Activated CD4-positive, alpha-beta T cell treated with anti-CD3 and anti-CD28 coated beads, Interleukin-2, amount 50 U/mL, for 24 hours (primary cell): Measurements from ENCODE around the gene CD46.

Source experiments
- DNase-seq, 2 donors: peaks; one replicate each; pipeline ENCODE4 v3.0.0-alpha.2; 2020; ENCODE audit warnings: low read depth in 1 of 2, low spot score in 1 of 2

Gene CD46

DNA sequence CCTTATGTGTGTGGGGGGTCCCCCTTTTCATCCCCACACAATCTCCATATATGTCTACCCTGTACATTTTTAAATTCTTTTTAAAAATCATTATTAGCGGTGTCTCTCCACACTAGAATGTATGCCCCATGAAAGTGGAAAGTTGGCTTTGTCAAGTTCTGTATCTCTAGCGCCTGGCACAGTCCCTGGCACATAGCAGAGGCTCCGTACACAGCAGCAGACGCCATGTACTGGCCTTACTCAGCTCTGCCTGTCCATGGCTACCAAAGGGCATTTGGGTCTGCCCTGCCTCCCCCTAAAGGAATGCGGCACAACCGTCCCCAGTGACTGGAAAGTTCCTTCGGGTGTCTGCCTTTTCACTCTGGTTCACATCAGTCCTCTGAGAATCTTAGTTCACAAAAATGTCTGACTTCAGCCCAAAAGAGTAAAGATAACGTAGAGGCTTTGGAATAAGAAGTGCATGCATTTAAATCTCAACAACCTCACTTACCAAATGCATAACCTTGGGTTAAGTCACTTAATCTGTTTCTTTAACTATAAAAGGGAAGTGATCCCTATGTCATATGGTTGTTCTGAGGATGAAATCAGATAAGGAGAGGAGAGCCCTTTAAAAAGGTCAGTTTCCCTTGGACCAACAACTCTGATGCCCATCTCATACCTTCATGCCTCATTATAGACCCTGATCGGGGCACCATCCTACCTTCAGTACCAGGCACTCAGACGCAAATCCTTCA lies 61.1 kb downstream of the CD46 start:
- DNase-seq, result no peak

DNA sequence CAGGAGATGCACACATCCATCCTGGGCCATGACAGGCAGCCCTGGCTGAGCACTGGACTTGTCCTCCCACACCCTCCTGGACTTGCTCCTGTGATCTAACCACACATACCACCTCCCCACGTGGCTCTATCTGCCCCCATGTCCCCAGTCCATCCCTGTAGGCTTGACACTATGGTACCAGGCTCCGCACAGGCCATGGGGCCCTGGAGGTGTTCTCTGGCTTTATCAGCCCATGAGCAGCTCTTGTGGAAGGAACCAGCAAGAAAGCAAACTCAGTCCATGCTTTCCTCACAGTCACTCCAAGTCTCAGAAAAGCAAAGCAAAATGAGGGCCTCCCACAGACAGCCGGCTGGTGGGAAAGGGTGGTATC lies 61.6 kb downstream of the CD46 start:
- DNase-seq, result no peak

DNA sequence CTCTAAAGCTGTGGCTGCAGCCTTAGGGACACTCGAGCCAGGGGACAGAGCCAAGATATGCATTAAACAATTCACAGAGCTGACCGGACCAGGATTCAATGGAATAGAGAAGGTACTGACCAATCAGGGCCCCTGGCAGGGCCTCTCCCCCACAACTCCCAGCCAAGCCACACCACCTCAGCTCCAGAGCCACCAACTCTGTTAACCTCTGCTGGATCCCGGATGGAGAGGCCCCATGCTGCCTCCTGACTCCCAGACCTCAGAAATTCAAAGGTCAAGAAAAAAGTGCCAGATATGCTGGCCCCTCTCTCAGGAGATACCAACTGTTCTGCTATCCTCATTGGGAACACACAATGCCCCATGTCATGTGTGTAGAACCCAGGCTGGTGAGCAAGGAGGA lies 62.1 kb downstream of the CD46 start:
- DNase-seq, result no peak

DNA sequence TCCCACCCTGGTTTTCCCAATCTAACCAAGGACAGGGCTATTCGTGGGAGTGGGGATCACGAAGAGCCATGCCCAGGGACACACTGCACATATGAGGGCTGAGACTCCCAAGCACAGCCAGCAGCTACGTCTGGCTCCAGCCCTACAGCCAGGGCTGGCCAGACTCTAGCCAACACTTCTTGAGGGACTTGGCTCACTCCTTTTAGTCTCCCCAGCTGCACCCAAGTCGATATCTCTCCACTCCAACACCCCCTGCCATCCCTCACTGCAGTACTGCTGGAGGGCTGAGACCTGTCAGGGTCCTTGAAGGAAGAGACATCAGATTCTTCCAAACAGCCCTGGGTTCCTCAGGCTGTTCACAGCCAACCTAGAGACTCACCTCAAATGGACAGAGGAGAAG lies 62.6 kb downstream of the CD46 start:
- no peak for DNase-seq

DNA sequence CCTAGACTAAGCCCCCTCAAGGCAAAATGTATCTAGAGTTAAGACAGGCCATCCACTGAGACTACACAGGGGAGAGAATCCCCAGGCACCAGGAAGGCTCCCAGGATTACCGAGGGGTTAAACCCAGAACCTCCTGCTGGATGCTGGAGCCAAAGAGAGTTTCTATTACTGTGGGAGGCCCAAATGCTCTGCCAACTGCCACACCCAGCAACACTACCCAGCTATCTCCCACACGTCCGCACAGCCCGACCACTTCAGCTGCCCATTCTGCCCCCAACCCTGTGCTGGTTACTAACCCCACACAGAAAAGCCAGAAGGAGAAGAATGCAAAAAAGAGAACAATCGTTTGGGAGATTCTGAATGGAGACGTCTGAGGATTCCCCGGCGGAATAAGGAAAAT lies 63.6 kb downstream of the CD46 start:
- no peak for DNase-seq

DNA sequence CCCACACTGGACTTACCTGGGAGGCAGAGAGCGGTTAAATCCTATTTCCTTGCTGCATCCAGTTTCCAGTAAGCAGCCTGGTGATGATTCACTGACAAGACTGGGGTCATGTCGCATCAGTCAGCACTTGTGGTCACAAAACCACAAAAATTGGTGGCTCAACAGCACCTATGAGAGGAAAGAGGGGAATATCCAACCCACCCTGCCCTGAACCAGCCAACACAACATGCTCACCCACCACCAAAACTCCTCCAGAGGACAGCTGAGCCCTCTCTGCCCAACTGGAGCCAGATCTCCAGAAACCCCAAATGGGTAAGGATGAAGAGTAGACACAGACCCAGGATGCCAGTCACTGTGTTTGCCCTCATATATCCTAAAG lies 64.0 kb downstream of the CD46 start:
- peak in 1 of 2 donors; percentile 42 for DNase-seq

DNA sequence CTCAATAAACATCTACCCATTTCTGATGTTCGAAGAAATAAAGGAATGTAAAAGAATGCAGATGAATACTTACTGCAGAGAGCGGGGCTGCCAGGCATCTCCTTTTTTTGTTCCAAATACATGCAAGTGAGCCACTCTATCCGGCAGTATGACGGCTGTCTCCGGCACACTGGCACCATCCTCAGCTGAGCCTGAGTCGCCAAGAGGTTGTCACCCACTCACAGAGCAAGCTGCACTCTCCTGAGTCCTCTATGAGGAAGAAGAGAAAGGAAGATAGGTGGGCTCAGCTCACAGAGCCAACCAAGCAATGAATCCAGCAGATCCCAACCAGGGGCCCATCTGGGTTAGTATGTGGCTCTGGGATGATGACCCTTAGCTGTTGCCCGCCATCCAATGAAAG lies 65.3 kb downstream of the CD46 start:
- DNase-seq, result no peak

DNA sequence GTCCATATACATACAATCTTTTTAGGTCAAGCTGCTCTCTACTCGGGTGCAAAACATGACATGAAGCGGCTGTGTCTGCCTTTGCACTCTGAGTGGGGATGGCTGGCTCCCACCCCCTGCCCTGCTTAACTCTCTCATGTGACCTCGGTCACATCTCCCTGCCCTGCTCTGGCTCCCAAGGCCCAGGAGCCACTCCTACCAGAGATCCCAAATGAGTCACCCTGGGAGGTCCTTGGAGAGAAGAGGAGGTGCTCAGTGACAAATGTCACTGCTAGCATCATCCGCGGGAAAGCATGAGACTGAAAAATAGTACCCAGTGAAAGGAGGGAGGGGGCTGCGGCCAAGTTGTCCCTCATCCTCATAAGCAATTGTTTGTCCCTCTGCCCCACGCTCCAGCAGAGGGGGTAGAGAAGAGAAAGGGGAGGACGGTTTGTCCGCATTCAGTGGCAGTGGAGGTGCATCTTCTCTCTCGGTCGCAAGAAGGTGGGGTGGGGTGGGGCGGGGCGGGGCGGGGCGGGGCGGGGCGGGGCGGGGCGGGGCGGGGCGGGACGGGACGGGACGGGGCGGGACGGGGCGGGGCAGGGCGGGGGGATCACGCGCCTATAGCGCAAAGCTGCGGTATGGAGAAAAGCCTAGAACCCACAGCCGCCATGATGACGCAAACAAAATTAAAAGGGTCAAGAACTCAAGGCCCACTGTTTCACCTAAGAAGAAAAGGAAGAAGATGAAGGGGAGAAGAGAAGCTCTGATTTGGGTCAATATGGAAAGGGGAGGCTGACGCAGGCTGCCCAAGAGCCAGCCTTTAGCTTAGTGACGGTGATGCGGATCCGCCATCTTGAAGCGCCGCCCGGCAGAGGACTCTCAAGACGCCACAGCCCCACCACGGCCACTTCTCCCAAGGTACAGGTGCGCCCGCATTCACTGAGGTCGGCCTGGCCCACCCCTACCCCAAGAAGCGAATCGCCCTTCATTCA lies 66.2 kb downstream of the CD46 start:
- no peak for DNase-seq

DNA sequence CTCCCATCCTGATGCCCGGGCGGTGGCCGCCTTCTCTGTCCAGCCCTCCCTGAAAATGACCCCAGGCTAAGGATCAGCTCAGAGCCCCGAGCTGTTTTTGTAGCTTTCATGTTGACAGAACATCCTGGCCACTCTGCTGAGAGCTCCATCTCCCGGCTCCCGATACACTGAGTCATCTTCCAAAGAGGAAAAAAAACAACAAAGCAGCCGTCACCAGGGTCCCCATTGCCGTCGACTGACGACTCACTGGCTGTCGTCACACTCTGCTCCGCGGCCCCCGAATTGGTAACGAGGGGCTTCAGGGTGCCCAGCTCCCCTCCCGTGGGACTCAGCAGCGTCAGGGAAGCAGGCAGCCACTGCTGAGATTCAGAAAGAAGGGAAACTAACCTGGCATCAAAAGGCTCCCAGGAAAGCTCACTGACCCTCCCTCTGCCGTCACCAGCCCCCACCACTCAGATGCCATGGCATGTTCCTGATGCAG lies 67.2 kb downstream of the CD46 start:
- no peak for DNase-seq

DNA sequence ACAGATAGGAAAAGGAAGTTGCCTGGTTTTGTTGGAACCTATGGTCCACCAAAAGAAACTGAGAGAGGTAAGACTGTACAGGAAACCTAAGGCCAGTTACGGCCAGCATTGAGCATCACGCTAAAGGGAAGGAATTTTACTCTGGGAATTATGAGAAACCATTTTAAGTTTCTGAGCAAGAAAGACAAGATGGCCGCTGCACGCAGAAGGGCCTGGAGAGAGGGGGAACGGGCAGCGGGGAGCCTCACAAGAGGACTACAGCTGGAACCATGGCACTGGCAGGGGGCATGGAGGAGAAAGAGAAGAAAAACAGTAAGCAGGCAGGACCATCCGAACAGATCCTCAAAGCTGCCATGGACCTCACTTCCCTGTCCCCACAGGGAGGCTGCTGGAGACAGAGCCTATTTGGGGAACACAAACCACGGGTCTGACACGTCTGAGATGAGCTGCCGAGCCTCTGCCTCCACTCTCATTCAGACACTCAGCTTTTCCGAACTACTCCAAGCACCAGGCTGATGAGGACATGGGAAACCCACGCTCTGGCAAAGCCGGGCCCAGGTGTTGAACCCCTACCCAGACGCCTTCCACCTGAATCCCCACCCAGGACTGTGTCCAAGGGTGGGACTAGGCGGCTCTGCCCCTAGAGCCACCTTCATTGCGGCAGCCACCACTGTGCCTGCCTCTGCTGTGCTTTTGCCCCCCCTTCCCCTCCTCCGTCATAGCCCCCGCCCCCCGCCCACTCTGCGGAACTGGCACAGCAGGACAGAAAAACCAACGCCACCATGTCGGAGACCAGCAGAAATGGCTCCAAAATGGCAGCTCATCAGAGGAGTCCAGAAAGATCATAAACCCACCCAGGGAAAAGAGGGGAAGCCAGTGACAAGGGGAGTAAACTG lies 69.0 kb downstream of the CD46 start:
- DNase-seq, result no peak

DNA sequence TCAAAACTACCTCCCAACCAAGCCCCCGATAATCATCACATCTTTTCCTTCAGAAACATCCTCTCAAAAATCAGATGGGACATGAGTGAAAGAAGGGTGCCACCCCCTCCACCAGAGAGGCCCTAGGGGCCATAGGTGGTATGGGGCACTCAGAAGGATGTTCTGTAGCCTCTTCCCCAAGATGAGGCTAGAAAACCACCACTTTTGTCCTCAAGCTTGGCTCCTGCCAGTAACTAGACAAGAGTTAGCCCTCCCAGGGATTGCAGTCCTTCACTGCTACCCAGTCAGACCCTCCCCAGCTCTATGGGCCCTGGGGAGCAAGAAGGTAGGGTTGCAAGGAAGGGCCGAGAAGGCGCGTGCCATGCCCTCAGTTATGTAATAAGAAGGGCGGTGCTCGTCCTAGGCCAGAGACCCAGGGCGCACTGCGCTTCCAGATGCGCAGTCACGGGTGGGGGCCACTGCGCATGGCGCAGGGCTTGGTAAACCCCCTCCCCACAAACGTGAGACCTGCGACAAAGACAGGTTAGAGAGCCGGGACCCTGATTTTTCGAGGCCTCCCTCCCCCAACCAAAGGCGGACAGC lies 69.7 kb downstream of the CD46 start:
- no peak for DNase-seq

DNA sequence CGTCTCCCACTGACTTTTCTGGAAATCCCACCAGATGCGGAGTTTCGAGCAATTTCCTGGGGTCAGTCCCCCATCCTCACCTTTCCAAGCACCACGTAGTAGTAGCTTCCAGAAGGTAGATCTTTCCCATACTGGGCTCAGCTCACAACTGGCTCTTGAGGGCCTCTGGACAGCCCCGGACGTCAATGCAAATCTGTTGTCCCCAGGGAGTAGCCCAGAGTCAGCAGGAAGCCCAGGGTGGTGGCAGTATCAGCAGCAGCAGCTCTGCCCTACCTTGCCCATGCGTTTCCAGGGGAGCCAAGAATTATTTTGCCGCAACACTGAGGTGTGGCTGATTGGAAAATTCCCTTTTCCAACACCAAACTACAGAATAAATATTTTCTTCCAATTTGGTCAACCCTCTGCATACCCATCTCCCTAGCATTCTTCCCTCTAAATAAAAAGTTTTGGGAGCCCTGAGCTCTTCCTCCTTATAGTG lies 70.3 kb downstream of the CD46 start:
- no peak for DNase-seq

DNA sequence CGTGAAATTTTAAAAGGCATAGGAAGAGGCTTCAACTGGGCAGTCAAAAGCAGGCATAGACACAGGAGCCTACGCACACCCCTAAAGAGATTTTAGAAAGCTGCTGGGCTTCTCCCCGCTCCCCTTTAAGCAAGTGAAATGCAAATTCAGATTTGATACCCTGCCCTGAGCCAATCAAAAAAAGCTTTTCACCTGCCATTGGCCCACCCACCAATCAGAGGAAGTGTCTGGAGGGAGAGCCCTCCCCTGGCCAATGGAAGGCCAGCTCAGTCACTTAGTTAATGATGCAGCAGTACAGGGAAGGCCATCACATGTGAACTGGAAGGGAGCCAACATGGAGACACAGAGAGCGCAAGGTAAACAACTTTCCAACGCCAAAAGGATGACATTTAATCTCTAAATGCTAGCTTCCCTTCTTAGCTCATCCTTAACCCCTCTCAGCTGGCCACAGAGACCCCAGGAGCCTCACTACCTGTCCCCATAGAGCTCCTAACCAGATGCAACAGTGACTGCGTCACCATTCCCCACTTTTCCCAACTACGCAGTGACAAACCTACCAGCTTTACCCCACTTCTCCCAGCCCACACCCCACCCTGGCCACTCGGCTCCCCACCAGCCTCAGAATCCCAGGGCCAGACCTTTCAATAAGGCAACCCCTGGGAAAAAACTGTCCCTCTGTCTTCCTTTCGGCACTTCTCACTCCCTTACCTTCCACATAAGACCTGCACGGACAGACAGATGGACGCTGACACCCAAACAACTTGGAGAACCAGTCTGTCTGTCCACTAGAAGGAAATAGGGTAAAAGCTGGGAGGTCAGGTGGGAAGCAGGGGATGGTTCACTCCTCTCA lies 71.0 kb downstream of the CD46 start:
- DNase-seq, result peak in 1 of 2 donors; percentile 61

DNA sequence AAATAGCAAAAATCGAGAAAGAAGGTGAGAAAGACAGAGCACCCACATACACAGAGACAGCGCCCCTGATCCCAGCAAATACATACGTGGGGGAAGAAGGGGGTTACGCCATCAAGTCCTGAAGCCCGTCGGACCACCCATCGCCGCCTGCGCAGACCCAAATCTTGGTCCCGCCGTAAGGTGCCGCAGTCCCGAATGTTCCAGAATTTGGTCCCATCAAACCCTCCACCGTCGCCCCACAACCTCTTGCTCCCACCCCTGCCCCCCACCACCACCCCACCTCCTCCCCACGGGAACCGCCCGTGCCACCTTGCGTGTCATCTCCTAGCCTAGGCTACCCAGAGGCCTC lies 71.7 kb downstream of the CD46 start:
- DNase-seq, result no peak

DNA sequence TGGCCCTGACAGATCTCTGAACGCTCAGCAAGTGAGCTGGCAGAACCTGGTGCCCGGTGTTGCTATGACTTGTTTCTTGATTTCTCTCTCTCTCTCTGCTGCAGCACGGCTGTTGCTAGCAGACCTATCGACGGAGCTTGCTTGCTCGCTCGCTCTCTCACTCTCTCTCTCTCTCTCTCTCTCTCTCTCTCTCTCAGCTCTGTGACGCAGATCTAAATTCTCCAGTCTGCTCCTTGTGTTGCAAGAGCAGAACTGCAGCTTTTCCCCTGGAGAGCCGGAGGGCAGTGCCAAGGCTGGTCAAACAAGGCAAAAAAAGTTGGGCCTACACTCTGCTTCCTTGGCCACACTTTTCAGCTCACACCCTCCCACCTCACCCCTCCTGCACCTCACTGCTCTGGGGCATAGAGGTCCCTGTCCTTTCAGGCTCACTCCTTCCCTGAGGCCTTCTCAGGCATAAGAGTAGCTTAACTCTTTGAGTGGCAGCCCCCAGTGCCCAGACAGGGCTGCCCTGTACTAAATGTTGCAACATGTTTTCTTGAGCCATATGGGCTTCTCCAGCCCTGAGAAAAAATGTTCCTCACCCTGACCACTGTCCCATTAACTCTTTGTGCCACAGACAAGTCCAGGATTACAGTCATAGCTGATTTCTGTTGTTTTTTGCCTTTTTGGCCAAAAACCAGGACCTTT lies 72.2 kb downstream of the CD46 start:
- peak; percentile 46 to 75 for DNase-seq

DNA sequence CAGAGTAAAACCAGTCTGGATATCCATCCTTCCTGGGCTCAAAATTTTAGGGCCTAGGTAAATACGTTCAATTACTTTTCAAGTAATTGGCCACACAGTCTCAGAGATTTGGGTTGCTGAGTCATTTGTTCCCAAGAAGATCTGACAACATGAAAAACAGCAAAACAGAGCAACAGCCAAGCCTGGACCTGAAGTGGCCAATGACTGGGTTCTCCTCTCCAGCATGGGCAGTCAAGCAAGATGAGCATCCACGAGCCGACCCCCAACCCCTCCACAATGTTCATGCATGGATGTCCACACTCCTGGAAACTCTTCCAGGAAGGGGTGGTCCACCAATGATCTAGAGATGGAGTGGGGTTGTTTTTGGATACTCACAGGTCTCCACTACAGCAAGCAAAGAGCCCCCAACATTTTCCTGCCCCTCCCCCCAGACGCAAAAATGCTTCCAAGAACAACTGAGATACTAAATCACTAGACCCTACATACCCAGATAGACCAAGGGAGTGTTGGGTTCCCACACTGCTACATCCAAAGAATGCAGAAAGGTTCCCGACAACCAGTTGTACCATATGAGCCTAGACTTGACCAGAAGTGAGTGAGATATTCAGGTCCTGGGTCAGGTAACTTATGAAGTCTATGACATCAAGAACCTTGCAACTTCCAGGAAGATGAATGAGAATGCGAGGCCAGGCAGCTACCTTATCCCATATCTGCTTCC lies 73.0 kb downstream of the CD46 start:
- DNase-seq, result no peak

DNA sequence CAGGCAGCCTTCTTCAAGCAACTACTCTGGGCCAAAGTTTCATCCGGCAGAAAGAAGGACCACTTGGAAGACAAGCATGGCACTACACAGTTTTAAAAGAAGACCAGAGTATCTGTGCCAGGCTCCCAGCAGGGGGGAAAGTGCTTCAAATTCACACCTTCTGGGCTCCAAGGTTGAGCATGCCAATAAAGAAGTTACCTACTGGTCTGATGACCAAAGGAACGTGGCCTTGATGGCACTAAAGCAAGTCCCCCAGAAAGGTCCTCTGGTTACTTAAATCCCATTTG lies 73.5 kb downstream of the CD46 start:
- no peak for DNase-seq

DNA sequence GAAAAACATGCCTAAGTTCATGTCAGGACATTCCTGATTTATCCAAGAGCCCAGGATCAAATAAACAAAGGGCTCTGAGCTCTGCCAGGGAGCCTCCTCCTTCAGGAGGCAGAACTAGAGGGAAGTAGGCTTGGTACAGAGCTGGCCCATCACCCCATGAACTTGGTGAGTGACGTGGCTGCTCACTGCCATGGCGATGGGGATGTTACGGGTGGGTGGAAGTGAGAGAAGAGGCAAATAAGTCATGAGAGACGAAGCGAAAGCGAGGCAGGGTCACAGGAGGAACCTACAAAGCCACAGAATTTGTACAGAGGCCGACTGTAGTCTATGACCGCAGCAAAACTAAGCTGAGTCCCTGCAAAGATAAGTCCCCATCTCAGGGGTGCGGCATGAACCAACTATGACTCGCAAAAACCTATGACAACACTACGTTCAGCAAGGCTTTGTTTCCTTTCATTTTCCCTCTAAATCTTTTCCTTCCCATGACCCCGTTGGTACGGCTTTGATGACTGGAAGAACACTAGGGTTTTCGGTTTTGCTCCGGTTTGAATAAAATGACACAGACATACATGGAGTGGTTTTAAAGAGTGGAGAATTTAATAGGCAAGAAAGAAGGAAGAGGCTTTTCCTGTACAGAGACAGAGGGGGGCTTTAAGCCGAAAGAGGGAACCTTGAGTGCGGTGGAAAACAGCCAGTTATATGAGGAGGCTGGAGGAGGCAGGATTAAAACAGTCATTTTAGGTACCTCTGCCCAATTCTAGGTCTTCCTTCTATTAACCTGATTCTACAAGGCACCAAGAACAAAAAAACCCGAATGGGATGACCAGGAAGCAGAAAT lies 74.1 kb downstream of the CD46 start:
- peak; percentile 66 to 88 for DNase-seq
